GM12874 (cell line): ENCODE results near the gene EML6.

Source experiments
- TF ChIP-seq, protein P1 (sequence below): IDR thresholded peaks from 2 replicates; pipeline ENCODE4 v1.5.1; 2011; ENCODE audit warnings: low read depth, mild to moderate bottlenecking, control low read depth, low read length, moderate library complexity; ENCODE audit not compliant: insufficient read depth

Gene EML6

DNA sequence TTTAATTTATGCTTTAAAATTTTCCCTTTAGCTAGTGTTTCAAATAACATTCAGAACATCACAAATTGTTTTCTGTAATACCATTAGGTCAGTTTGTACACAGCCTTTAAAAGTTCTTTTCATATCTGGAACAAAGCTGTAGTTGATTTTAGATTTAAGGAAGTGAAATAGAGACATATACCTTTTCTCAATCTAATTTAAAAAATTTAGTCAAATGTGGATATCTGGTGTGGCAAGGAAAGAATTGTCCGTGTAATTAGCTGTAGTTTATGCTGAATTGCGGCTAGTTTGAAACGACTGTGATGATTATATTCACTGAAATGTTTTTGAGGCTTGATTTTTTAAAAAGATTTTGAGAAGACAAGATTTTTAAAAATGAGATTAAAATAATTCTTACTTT is 59.9 kb downstream of the EML6 start:
- TF ChIP-seq, protein P1, sequence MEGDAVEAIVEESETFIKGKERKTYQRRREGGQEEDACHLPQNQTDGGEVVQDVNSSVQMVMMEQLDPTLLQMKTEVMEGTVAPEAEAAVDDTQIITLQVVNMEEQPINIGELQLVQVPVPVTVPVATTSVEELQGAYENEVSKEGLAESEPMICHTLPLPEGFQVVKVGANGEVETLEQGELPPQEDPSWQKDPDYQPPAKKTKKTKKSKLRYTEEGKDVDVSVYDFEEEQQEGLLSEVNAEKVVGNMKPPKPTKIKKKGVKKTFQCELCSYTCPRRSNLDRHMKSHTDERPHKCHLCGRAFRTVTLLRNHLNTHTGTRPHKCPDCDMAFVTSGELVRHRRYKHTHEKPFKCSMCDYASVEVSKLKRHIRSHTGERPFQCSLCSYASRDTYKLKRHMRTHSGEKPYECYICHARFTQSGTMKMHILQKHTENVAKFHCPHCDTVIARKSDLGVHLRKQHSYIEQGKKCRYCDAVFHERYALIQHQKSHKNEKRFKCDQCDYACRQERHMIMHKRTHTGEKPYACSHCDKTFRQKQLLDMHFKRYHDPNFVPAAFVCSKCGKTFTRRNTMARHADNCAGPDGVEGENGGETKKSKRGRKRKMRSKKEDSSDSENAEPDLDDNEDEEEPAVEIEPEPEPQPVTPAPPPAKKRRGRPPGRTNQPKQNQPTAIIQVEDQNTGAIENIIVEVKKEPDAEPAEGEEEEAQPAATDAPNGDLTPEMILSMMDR, result no peak

DNA sequence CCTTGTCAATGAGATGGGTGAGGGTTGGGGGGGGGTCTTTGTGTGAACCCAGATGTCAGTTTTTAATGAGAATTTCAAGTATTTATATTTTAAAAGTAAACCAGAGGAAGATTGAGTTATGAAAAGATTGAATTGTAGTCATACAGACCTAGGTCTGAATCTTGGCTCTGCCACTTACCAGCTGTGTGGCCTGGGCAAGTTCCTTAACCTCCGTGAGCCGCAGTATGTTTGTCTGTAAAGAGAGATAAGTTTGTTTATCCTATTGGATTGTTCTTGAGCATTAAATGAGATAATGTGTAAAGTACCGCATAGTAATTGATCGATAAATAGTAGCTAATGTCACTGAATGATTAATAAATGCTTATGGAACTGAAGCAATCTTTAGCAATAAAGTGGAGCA is 63.8 kb downstream of the EML6 start:
- TF ChIP-seq, protein P1, result no peak

DNA sequence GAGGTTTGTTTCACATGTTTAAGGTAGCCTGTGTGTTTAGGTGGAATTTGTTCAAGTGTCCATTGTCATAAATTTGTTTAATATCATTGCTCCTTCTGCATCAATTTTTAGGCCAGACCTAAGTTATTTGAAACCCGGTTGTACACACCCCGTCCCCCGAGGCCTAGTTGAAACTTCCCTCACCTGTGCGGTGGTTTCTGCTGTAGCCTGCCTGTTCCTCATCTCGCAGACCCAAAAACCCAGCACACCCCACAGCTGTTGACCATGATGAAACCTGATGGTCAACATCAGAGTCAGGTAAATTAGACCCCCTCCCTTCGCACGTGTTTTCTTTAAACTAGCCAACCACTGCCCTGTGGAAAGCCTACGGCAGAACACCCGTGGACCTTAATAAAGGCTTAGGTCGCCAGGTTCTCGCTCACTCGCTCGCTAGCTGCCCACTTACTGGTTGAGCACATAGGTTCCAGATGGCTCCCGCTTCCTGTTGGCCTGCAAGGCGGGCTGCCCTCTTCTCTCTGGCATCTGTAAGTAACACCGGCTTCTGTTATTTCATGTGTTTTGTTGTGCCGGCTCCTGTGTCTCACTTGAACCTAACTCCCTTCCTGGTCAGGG is 64.4 kb downstream of the EML6 start:
- TF ChIP-seq, protein P1, result no peak

DNA sequence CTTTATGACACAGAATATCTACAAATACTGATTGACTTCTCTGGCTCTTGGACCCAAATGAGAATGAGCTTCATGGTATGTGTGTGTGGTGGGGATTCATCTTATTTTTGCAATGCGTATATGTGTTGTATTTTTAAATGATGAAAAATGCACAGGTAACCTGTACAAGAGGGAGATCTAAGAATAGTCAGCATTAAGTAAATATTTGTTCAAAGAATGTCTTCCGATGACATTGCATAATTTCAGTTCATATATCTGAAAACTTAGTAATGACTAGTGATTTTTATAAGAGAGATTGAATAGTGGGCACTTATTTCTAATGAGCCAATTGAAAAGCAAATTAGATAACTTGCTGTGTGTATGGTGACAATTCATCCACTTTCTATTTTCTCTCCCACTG is 66.4 kb downstream of the EML6 start:
- TF ChIP-seq, protein P1, result no peak

DNA sequence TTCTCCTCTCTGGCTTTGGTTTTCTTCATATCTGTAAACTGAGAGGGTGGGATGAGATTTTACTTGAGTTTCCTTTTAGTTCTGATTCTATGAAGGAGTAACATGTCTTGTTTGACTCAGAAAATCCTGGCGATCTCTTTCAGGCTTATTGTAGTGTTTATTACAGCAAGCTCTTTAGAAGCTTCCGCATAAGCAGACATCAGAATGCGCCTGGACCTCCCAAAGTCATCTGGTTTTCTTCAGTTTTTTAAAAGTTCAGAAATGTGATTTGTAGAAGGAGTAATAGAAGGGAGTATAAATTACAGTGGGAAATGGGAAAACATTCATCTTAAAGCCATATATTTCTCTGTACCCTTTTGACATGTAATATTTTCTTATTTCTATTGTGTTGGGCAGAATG is 68.4 kb downstream of the EML6 start:
- TF ChIP-seq, protein P1, result no peak

DNA sequence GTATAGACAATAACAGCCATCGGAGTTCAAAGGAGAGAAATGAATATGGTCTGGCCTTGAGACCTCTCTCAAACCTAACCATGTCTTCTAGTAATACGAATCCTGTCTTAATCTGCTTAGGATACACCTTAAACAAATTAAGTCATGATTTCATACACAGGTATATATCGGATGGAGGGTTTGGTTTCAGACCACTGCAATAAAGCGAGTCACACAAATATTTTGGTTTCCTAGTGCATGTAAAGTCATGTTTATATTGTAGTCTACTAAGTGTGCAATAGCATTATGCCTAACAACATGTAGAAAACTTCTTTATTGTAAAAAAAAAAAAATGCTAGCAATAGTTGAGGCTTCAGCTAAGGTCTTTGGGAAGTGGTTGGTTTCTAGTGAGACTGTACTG is 73.8 kb downstream of the EML6 start:
- TF ChIP-seq, protein P1, result no peak

DNA sequence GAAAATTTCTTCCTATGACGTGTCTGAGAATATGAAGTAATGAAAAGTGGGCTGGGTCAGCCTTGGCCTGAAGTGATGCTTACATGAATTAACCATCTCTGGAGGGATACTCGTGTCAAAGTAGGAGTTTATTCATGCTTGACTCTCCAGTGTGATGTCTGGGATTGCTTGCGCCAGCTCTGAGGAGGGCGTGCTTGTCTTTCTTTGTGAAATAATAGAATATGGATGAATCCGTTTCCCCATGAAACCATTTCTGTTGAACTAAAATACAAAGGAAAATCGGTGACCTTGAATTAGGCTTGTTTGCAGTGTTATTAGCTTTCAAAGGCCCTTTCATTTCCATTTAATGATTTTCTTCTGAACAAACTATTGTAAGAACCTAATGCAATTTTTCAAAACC is 77.9 kb downstream of the EML6 start:
- TF ChIP-seq, protein P1, result no peak
